WTC11 (cell line): ENCODE data around the gene PARP2.

Source experiments
- CBFB ChIP-seq: sonication (generic); formaldehyde crosslinking; IDR thresholded peaks from 2 replicates; pipeline ENCODE4 v1.8.1; 2022; ENCODE audit warnings: mild to moderate bottlenecking, low read depth, missing genetic modification reagents
- ESRRA ChIP-seq: sonication (generic); formaldehyde crosslinking; IDR thresholded peaks from 2 replicates; pipeline ENCODE4 v1.8.1; 2022; ENCODE audit warnings: mild to moderate bottlenecking, missing genetic modification reagents, borderline replicate concordance
- SP1 ChIP-seq: sonication (generic); formaldehyde crosslinking; conservative IDR thresholded peaks from 2 replicates; pipeline ENCODE4 v1.8.1; 2022; ENCODE audit warnings: missing genetic modification reagents
- TF ChIP-seq, protein P1 (sequence below): sonication (generic); formaldehyde crosslinking; IDR thresholded peaks from 2 replicates; pipeline ENCODE4 v1.8.1; 2023; ENCODE audit warnings: mild to moderate bottlenecking, missing genetic modification reagents, moderate library complexity
- TF ChIP-seq, protein P2 (sequence below): sonication (generic); formaldehyde crosslinking; IDR thresholded peaks from 2 replicates; pipeline ENCODE4 v1.8.0; 2022; ENCODE audit warnings: mild to moderate bottlenecking, missing genetic modification reagents
- TF ChIP-seq, protein P3 (sequence below): fragments of 250-450 bp; sonication (Bioruptor Pico); IDR thresholded peaks from 2 replicates; pipeline ENCODE4 v1.8.0; 2021; ENCODE audit warnings: mild to moderate bottlenecking
- TF ChIP-seq, protein P4 (sequence below): fragments of 200-600 bp; IDR thresholded peaks from 2 replicates; pipeline ENCODE4 v1.8.0; 2022; ENCODE audit warnings: antibody characterized with exemption

DNA sequence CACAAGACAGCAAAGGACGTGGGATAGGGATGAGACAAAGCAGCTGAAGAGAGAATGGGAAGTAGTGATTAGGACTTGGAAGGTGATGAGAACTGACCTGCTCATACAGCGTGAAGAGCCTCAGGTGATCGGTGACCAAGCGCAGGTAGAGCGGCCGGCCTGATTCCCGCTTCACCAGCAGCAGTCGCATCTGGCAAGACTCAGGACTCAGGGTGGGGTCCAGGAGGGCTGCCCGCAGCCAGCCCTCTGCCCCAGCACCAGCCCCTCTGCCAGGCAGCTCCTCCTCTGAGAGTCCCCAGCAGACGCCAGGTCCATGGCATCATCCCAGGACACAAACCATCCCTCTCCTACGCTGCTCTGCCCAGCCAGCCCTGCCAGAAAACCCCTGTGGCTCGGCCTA is 39.1 kb downstream of the PARP2 start:
- TF ChIP-seq, protein P1, sequence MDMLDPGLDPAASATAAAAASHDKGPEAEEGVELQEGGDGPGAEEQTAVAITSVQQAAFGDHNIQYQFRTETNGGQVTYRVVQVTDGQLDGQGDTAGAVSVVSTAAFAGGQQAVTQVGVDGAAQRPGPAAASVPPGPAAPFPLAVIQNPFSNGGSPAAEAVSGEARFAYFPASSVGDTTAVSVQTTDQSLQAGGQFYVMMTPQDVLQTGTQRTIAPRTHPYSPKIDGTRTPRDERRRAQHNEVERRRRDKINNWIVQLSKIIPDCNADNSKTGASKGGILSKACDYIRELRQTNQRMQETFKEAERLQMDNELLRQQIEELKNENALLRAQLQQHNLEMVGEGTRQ (CRISPR knock-in tag) = no peak
- TF ChIP-seq, protein P2, sequence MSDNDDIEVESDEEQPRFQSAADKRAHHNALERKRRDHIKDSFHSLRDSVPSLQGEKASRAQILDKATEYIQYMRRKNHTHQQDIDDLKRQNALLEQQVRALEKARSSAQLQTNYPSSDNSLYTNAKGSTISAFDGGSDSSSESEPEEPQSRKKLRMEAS = no peak
- TF ChIP-seq SP1 (CRISPR knock-in tag) (no peak), ESRRA (CRISPR knock-in tag) (no peak), CBFB (no peak)
- TF ChIP-seq, protein P3, sequence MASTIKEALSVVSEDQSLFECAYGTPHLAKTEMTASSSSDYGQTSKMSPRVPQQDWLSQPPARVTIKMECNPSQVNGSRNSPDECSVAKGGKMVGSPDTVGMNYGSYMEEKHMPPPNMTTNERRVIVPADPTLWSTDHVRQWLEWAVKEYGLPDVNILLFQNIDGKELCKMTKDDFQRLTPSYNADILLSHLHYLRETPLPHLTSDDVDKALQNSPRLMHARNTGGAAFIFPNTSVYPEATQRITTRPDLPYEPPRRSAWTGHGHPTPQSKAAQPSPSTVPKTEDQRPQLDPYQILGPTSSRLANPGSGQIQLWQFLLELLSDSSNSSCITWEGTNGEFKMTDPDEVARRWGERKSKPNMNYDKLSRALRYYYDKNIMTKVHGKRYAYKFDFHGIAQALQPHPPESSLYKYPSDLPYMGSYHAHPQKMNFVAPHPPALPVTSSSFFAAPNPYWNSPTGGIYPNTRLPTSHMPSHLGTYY (CRISPR knock-in tag) = no peak
- TF ChIP-seq, protein P4, sequence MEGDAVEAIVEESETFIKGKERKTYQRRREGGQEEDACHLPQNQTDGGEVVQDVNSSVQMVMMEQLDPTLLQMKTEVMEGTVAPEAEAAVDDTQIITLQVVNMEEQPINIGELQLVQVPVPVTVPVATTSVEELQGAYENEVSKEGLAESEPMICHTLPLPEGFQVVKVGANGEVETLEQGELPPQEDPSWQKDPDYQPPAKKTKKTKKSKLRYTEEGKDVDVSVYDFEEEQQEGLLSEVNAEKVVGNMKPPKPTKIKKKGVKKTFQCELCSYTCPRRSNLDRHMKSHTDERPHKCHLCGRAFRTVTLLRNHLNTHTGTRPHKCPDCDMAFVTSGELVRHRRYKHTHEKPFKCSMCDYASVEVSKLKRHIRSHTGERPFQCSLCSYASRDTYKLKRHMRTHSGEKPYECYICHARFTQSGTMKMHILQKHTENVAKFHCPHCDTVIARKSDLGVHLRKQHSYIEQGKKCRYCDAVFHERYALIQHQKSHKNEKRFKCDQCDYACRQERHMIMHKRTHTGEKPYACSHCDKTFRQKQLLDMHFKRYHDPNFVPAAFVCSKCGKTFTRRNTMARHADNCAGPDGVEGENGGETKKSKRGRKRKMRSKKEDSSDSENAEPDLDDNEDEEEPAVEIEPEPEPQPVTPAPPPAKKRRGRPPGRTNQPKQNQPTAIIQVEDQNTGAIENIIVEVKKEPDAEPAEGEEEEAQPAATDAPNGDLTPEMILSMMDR = no peak
